T47D (cell line): ENCODE results near the gene SV2A.
"Not testable (repeated sequence)": the region's sequence is repeated elsewhere in the genome, so short reads cannot be mapped to it uniquely, and the experiment has no call there.

Experiments
- DNase-seq, 2 experiments: peaks; one replicate each; pipeline versions ENCODE4 v3.0.0 to v3.0.0-alpha.2; 2011 to 2012; ENCODE audit warnings: low read depth in 1 of 2, low spot score in 1 of 2
- JUND ChIP-seq: IDR thresholded peaks from 2 replicates; pipeline ENCODE4 v1.6.1; 2012; ENCODE audit warnings: low read depth
- in situ Hi-C: cut with HindIII; loops from 2 replicates; pipeline ENCODE4 v1.10.0; 2016; ENCODE audit warnings: low sequenced_read_pairs, low pct_unique_long_range_greater_than_20kb

Gene SV2A

DNA sequence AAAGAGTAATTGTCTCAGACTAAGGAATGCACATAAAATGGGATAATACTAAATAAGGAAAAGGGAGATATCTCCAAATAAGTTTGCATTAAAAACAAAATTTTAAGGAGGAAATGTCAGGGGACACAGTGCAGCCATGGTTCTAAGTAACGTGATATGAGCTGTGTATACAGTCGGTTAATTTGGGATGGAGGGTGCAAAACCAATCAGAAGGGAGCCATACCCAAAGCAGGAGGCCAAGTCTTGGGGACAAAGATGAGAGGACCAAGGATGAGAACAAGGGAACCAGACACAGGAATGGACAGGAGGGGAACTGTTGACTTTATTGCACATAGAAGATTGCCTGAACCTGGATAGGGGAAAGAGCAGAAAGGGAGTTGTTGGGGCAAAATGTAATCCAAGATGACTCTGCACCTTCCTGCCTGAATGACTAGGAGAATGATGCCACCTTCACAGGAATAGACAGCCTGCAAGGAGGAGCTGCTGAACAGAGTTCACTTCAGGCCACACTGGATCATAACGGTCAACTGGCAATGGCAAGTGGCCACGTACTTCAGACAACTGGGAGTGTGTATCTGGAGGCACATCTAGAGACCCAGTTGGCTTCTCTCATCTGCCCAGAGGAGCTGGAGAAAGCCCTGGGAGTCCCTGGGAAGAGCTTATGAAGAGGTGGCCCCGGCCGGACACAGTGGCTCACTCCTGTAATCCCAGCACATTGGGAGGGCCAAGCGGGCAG lies 40.3 kb downstream of the SV2A start:
- no peak for TF ChIP-seq JUND
- DNase-seq, result no peak
- in situ Hi-C loops, result no loop called here

DNA sequence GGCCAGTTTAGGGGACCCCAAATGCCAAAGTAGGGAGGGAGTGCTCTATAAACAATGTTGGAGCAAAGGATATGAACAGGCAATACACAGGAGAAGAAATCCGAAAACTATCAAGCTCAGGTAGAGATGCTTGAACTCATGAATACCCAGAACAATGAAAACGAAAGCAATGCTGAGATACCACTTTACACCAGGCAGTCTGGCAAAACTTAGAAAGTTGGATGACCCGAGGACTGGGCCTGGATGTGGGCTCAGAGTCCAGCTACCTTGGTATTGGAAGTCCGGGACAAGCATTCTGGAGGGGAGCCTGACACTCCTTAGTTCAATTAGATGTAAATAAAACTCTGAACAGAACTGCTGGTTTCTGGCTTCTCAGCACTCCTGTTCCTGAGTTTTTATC lies 44.6 kb downstream of the SV2A start:
- in situ Hi-C loops, DNase-seq: not testable (repeated sequence)

DNA sequence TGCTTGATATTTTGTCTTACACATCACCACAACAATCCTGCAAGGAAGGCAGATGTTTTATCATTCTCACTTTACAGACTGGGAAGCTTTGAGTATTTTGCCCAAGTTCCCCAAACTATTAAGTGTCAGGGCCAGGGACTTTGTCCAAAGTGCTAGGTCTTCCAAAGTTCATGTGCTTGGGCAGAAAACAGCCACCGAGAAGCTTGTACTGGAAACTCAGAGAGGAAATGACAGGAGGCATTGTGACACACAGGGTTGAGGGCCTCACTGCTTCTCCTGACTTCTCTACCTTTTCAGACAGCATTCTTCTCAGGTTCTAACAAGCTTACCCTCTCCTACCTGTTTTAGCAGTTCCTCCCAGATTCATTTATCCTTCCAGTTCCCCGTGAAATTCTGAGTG lies 50.8 kb downstream of the SV2A start:
- DNase-seq, in situ Hi-C loops: not testable (repeated sequence)

DNA sequence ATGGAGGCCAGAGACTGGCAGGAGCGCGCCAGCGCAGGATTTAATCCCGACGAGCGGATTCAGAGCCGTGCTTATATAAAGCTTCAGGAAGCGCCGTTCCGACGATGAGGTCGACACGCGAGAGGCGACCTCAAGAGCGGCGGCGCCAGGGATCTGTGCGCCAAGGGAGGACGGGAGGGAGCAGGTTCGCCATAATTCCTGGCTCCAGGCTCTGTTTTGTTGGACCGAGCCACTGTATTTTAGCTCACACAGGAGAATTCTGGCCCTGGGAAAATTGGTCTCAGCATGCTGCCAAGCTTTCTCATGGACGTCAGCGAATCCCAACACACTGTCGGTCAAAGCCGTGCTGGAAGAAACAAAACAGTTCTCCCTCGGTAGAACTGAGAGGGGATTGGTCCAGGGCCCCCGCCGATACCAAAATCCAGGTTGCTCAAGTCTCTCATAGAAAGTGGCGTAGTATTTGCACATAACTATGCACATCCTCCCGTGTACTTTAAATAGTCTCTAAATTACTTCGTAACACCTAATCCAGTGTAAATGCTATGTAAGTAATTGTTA lies 56.1 kb downstream of the SV2A start:
- DNase-seq, in situ Hi-C loops: not testable (repeated sequence)

DNA sequence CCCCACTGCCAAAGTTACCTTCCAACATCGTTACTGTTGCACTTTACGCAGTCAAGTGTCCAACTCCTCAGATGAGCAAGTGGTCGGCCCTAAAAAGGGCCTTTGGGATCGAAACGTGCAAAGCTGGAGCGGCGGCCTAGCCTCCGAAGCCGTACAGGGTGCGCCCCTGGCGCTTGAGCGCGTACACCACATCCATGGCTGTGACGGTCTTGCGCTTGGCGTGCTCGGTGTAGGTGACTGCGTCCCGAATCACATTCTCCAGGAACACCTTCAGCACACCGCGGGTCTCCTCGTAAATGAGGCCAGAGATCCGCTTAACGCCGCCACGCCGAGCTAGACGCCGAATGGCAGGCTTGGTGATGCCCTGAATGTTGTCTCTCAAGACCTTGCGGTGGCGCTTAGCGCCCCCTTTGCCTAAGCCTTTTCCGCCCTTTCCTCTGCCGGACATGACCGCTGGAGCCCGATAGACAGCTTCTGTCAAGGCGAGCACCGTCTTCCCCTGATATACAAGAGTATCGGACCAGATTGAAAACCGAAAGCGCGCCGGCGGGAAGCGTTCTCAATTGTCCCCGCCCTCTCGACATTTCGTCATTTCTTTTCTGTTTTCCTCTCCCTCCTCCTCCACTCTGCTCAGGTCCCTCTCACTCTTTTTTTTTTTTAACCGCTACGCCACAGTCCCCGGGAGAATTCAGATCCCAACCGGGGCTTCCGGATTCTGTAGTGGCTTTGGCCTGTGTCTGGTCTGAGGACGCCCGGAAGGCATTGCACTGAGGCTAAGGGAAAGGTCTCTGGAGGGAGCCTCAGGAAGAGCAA lies 56.8 kb downstream of the SV2A start:
- DNase-seq, in situ Hi-C loops: not testable (repeated sequence)

DNA sequence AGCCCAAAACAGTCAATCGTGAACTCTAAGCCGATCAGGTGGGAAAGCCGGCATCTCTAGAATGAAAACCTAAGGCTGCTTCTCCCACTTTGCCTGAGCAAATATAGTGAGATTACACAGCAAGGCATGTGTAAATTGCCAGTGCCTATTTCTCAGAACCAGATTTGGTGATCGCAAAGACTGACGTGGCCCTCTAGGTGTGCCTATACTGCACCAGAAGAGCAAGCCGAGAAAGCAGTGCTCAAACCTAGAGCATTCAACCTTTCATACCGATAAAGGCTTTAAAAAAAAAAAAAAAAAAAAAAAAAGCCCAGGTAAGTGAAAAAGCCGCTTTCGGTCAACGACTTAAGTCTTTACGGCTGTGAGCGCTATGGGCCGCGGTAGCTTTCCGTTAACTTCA lies 57.4 kb downstream of the SV2A start:
- DNase-seq, in situ Hi-C loops: not testable (repeated sequence)
